Hindlimb muscle (tissue), 1 donor: ENCODE results near the gene LPAR3. TPM values are rescaled to one million over a fixed set of nuclear protein-coding genes. Genes with fewer than 3 reads are reported as not detected.
"Not testable (repeated sequence)": the region's sequence is repeated elsewhere in the genome, so short reads cannot be mapped to it uniquely, and the experiment has no call there.

Experiments used
- DNase-seq: peaks from one replicate; pipeline ENCODE4 v3.0.0-alpha.2; 2013
- polyA plus RNA-seq: library from polyadenylated mRNA; unstranded; fragments of 120-200 nt; gene quantifications from one replicate; pipeline ENCODE4 v1.2.1, GENCODE V29; 2013; ENCODE audit not compliant: insufficient read length

The LPAR3 gene, protein sequence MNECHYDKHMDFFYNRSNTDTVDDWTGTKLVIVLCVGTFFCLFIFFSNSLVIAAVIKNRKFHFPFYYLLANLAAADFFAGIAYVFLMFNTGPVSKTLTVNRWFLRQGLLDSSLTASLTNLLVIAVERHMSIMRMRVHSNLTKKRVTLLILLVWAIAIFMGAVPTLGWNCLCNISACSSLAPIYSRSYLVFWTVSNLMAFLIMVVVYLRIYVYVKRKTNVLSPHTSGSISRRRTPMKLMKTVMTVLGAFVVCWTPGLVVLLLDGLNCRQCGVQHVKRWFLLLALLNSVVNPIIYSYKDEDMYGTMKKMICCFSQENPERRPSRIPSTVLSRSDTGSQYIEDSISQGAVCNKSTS
- 0.12 TPM for polyA plus RNA-seq

DNA sequence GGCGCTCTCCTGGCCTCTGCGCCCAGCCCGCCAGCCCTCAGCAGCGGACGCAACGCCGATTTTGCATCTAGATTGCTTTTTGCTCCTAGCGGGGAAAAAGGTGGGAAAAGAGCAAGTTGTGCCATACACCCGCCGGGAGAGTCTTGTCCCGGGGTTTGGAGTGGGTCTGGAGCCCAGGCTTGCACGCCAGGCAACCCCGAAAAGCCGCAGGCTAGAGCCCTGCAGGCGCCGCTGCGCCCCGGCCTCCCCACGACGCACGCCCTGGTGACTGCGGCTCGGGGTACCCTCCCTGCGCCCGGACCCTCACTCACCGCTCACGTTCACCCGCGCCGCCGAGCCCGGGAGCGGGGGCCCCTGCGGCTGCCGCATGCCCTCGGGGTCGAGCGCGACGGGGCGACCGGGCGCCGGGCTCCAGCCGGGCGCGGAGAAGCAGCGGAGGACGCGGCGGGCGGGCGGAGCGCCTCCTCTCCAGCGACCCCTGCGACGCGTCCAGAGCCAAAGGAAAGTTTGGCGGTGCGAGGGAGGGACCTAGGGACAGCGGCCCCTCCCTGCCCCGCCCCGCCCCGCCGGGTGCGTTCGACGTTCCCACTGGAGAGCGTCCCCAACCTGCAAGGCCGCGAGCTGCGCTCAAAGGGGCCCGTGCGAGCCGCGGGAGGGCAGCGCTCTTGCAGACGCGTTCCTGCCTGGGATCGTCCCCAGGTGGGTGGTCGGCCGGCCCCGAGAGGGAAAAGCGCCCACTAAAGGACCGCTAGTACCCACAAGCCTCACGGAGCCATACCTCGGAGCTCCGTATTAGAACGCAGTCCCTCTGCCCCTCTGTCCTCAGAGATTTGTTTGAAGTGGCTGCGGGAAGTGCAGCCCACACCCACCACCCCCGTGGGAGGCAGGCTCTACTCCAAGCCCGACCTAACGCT lies at the start of gene LPAR3:
Gene LPAR3 (minus strand): TSS at position 502 of the 914 bp plus-strand sequence. CDS start 27,086 bp downstream, outside the sequence.
- DNase-seq = no peak

DNA sequence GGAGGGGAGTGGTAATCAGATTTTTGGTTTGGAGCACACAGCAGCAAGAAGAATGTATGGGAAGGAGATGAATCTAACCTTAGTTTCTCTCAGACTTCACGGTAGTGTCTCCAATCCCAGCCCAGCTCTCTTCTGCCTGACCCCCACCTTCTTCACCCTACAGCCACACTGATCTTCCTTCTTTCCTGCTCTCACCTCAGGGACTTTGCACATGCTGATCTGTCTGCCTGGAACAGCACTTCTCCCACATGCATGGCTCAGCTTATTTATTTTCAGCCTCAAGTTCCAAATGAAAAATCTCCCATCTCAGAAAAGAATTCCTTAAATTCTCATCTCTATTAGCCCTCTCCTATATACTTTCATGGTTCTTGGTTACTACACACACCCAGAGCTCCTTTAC lies 48.8 kb upstream of the LPAR3 start:
- no peak for DNase-seq

DNA sequence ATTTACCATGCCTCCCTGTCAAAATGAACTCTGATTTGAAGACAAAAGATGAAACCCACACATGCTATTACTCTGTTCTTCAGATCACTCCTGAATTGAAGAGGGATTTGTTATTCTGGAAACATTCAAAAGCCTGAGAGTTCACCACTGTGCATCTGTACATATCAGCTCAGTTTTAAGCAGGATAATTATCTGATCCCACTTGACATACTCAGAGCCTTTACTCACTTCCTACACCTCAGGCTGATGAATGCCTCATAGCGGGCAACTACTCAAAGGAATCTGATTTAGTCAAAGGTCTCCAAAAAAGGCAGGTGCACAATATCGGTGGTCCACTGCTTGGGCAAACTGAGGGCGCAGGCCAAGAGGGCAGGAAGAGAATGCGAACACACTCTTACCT lies 47.5 kb upstream of the LPAR3 start:
- no peak for DNase-seq

DNA sequence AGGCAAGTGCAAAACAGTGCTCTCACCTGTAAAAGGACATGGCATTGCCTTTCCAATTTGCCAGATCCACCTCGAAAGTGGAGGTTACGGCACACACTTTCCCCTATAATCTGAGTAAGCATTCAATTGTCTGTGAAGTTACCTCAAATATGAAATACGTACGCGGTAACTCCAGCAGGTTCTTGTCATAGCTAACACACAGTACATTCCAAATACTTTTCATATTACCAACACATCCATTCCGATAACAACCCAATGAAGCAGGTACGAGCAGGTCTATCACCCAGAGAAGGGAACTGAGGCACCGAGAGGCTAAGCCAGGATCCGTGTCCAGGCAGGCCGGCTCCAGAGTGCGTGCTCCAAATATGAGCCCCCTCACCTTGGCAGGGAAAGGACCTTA lies 46.8 kb upstream of the LPAR3 start:
- no peak for DNase-seq

DNA sequence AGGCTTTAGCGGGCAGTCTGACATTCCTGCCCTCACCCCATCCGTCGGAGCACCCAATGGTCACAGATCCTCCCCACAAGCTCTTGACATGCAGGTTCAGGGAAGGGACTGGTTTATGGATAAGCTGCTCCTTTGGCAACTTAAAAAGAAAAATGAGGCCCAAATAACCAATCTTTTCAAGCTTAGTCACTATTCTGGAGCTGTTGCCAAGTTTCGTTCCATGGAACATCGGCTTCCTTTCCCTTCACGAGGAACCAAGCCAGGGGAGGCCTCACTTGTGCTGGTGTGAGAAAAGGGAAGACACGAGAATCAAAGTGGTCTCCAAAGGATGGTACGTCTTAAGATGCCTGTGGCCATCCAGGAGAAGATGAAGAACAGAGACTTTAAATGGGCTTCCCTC lies 46.1 kb upstream of the LPAR3 start:
- DNase-seq = no peak

DNA sequence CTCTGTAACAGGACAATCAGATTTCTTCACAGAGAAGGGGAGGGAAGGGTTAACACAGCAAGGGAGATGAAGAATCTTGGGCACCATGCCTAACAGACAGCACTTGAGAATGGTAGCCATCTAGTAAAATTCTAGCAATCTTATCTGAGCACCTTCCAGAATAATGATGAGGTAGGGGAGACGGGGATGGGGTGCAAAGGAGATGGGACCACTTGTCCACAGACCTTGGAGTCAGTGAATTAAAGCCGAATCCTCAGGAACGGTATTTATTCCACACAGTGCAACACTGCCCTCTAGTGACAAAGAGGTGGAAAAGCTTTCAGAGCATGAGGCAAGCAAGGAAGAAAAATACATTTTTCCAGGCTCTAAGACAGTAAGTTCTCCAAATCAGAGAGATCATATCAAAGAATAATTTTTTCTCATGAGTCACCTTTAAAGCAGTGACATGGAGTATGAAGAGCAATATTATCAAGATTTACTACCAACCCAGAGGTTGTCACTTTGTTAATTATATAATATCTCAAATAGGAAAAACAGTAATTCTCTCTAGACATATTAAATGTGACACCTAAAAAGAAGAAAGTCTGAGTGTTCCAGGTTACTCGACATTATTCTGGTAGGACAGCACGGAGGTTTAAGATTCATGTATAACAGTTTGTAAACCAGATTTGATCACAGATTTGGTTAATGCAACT lies 43.3 kb upstream of the LPAR3 start:
- DNase-seq = peak; percentile 58

DNA sequence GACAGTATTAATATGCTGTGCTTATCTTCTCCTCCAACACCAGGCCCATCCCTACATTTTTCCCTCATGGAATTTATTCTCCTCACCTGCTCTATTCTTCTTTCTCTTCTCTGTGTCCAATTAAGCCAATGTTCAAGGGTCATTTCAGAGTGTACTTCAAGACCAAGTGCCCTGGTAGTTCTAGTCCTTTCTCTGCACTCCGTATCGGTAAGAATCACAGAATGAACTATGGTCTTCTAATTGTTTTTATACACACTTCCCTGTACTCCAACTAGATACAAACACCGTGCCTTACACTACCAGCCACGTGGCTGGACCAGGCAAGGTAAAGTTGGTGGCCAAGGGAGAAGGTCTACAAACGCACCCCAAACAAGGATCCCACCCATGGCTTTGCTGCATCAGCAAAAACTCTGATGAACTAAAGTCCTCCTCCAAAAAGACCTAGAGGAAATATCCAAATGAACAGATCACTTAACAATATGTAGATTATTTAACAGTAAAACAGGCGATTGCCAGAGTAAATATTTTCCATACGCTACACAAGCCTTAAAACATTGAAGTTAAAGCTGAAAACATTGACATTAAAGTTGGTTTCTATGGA lies 40.1 kb upstream of the LPAR3 start:
- no peak for DNase-seq

DNA sequence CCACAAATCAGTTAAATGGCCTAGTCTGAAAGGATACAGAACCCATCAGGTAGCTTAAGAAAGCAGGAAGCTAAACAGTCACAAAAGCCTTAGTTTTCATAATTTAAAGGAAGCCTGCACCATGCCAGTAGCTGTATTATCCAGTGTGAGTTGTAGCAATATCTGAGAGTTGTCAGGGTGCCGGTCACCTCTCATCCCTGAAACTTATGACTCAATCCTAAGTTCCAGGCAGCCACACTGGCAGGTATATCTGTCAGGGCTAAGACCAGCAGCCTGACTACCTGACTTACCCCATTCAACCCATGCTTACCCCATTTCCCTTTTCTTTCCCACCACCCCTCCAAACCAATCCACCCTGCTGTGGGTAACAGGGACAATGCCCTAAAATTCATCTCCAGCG lies 37.8 kb upstream of the LPAR3 start:
- DNase-seq = no peak

DNA sequence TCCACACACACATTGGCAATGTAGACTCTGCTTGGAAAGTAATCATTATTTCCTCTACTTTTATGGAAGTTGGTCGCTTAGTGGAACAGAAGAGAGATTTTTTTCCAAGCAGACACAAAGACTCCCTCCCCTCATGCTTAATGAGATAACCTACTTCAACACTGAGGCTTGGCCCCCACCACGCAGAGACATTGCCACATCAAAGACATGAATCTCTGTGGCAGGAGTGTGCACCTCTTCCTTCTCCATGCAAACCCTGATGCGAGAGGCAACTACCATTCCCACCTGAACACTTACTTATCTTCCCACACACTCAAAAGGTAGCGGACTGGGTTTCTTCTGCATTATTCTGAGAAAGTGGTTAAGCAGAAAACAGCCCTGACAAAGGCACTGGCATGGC lies 37.3 kb upstream of the LPAR3 start:
- DNase-seq = no peak

DNA sequence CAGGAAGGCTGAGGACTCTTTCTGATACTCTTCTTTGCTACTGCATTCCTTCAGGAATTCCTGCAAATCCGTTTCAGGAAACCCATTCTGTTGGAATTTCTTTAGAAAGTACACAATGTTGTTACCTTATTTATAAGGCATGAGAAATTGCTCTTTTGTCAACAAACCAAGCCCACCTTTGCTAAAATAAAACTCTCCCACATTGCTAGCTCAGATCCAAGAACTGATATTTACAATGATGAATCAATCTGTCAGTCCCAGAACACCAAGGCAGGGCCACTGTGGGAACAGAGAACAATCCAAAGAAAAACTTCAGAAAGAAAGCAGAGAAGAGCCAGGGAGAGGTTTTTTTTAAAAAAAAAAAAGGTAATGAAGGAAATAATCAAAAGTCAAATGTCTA lies 36.6 kb upstream of the LPAR3 start:
- no peak for DNase-seq

DNA sequence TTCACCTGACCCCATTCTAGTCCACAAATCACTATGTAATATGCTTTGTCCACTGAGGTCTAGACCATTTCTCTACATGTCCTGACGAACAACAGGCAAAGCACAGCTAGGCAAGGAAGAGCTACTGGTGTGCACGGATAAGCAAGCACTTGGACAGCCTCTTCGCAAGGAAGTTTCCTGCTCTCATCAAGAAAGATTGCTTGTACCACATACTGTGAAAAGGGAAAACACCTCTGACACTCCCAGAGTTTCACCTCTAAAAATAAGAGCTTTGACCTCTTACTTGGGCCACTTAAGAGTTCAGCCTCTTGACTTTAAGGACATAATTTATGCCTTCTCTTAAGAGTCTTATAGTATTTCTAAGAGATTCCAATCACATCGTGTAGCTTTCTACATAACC lies 36.0 kb upstream of the LPAR3 start:
- DNase-seq = no peak

DNA sequence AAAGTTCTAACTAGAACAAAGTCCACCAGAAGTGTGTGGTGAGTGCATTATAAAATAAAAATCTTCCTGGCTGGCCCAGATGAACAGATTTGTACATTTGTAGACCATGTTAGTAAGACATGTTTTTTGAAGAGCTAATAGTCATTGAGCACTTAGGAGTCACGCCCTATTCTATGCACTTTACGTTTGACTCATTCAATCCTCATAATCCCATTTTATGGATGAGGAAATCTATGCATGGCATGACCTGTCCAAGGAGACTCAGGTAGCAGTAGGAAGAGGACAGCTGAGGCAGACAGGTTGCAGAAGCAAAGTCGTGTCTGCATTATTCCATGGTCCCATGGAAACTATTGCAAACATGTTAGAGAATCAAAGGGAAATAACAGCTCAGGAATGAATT lies 30.3 kb upstream of the LPAR3 start:
- DNase-seq = no peak

DNA sequence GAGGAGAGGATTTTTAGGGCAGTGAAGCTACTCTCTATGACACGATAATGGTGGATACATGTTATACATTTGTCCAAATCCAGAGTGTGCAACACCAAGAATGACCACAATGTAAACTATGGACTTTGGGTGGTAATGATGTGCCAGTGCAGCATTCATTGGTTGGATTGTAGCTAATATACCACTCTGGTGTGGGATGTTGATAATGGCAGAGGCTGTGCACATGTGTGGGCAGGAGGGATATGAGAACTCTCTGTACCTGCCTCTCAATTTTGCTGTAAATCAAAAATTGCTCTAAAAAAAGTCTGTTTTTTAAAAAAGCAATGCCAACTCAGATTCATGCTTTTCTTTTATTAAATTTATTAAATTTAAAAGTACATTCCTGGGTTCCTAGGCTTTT lies 27.2 kb upstream of the LPAR3 start:
- DNase-seq = no peak

DNA sequence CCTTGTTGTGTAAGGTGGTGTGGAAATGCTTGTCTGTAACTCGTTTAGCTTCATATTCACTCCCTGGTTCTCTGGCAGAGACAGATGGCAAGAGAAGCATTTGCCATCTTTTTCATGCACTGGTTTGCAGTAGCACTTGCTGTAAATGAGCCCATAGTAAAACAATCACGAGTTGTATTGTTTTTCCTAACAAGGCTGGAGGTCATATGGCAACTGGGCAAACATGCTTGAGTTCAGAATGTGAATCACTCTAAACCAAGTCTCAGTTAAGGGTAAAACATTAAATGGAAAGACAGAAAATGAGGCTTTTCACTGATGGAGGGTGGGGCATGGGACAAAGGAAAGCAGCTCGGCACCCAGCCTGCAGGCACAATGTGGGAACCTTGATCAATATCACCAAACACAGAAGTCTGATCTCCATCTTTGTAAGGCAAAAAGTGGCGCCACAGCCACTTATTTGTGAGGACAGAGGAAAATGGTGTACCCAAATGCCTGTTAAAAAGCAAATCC lies 26.5 kb upstream of the LPAR3 start:
- DNase-seq = no peak

DNA sequence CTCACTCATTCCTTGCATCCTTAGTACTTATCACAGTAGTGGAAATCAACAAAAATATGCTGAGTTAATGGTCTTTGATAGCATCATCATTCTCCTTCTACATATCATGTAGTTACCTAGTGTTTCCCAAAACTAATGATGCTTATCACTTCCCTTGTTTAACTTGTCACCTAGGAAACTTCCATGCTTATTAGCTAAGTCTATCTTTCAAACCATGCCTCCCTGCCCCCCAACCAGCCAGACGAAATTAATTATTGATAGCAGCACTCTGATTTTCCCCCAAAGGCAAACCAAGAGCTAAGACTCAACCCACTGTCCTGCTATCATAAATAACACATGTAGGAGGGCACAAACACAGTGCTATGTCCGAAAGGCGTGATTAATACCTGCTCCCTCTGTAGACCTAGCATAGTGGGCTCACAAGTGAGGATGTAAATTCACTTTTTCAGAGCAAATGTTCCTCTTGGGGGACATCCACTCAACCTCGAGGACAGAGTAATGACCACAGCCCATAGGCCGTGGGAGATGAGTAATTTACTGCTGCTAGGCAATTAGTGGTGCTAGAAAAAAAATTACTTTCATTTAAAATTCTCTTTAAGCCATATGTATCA lies 25.8 kb upstream of the LPAR3 start:
- no peak for DNase-seq

DNA sequence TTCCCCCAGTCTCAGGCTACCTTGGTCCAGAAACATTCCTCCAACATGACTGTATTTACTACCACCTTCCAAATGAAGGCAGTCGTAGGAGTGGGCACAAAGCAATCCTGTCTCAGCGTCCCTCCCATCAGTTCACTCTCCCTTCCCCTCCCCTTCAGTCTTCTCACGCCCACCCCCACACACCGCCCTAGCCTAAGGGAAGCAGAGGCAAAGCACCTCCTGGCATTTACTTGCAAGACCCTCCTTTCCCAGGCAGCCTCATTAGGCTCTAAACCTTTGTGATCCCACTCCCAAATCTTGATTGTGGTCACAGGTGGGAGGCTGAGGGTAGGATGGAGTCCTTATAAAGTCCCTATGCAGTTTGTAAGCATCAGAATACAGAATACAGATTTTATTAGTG lies 23.9 kb upstream of the LPAR3 start:
- DNase-seq = no peak

DNA sequence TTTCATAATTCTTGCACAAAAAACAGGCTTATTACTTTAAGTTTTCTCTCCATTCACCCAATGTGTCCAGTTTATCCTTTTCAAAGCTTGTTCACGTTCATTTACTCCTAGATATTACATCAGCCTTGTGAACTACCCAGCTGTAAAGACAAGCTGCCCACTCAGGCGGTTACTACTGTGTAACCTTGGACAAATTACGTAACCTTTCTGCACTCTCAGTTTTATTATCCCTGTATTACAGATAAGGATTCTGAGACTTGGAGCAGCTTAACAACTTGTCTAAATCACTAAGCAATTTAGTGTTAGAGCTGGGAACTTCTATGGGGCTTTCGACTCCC lies 20.5 kb upstream of the LPAR3 start:
- no peak for DNase-seq

DNA sequence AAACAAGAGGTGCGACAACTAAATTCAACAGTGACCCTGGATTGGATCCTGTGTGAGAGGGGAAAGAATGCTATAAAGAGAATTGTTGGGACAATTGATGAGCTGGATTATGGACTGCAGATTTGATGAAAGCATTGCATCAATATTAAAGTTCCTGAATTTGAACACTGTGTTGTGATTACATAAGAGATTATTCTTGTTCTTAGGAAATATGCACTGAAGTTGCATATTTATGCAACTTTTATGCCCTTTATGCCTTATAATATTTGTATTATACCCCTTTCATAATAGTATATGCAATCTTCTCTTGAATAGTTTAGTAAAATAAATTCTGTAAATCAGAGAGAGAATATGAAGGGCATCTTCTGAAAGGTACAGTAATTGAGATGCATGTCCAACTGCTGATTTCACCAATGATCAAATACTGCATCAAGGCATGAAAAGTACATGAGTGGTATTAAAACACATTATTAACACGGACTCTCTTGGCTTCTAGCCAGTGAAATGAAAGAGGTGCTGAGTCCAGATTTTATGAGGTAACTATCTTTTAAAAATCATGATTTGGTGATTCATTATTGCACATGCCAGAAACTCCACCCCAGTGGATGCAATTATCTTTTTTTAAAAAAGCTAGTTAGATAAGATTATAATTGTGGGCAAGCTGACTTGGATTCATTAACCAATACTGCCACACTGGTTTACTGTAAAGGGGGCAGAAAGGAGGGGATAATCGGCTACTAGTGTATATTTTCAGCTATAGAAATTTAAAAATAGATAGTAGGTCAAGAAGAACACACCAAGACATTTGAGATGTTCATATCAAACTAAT lies 19.9 kb upstream of the LPAR3 start:
- no peak for DNase-seq

DNA sequence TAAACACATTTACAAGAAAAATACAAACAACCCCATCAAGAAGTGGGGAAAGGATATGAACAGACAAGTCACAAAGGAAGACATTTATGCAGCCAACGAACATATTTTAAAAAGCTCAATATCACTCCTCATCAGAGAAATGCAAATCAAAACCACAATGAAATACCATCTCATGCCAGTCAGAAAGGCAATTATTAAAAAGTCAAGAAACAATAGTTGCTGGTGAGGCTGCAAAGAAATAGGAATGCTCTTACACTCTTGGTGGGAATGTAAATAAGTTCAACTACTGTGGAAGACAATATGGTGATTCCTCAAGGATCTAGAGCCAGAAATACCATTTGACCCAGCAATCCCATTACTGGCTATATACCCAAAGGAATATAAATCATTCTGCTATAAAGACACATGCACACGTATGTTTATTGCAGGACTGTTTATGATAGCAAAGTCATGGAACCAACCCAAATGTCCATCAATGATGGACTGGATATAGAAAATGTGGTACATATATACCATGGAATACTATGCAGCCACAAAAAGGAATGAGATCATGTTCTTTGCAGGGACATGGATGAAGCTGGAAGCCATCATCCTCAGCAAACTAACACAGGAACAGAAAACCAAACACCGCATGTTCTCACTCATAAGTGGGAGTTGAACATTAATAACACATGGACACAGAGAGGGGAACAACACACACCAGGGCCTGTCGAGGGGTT lies 15.9 kb upstream of the LPAR3 start:
- not testable (repeated sequence) for DNase-seq

DNA sequence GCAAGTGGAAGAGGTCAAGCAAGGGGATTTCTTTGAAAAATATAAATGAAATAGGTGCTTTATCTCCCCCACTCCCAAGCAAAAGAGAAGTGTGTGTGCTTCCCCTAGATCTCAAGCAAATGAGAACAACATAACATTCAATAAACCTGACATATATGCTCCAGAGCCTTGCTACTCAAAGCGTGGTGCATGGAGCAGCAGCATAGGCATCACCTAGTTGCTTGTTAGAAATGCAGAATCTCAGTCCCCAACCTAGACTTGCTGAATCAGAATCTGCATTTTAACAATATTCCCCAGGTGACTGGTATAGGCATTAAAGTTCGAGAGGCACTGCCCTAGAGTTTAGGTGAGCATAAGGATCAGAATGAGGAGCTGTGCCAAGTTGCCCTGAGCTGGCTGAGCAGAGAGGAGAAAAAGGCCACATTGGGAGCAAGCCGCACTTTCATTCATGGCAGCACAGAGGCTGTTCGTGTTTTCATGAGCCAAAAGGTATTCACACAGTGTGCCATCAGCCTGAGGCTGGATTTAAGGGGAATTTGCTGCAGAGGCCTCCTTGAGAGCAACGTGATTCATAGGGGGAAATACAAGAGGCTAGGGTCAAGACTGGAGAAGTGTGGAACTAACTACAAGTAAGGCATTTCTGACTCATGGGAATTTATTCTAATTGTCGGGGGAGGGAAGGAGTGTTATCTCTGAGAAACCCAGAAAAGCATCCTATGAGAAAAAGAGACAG lies 14.3 kb upstream of the LPAR3 start:
- DNase-seq = no peak
